Neural cell (in vitro differentiated cells): ENCODE results near the gene SPEG.

ENCODE experiments used
- CTCF ChIP-seq: fragments of 450-650 bp; IDR thresholded peaks from 2 replicates; pipeline ENCODE4 v1.5.1; 2014; ENCODE audit warnings: antibody characterized with exemption, mild to moderate bottlenecking, moderate library complexity; ENCODE audit not compliant: poor library complexity, severe bottlenecking
- EP300 ChIP-seq: fragments of 450-650 bp; conservative IDR thresholded peaks from 2 replicates; pipeline ENCODE4 v1.6.1; 2014; ENCODE audit warnings: antibody characterized with exemption, mild to moderate bottlenecking, moderate library complexity; ENCODE audit not compliant: poor library complexity, severe bottlenecking
- EZH2 ChIP-seq: fragments of 200-600, 300-800 bp; shearing (Covaris generic), sonication (generic); IDR thresholded peaks from 2 replicates; pipeline ENCODE4 v1.6.1; 2014; ENCODE audit warnings: antibody characterized with exemption, low read length, borderline replicate concordance, mild to moderate bottlenecking; ENCODE audit not compliant: insufficient read depth, poor library complexity, severe bottlenecking
- MXI1 ChIP-seq: fragments of 450-650 bp; conservative IDR thresholded peaks from 2 replicates; pipeline ENCODE4 v1.6.1; 2014; ENCODE audit warnings: antibody characterized with exemption, mild to moderate bottlenecking; ENCODE audit not compliant: poor library complexity, severe bottlenecking
- POLR2AphosphoS5 ChIP-seq: IDR thresholded peaks from 2 replicates; pipeline ENCODE4 v1.6.1; 2012
- RAD21 ChIP-seq: fragments of 450-650 bp; conservative IDR thresholded peaks from 2 replicates; pipeline ENCODE4 v1.6.1; 2014; ENCODE audit warnings: antibody characterized with exemption, mild to moderate bottlenecking, moderate library complexity
- REST ChIP-seq: IDR thresholded peaks from 2 replicates; pipeline ENCODE4 v1.6.1; 2012; ENCODE audit warnings: borderline replicate concordance
- TAF1 ChIP-seq: IDR thresholded peaks from 2 replicates; pipeline ENCODE4 v1.6.1; 2012; ENCODE audit warnings: low read depth

- TF ChIP-seq EZH2, result no peak
- no peak for TF ChIP-seq CTCF
- TF ChIP-seq POLR2AphosphoS5, result no peak
- TF ChIP-seq TAF1, result no peak
- no peak for TF ChIP-seq EP300
- no peak for TF ChIP-seq REST
- no peak for TF ChIP-seq MXI1
- TF ChIP-seq RAD21, result no peak
Observed at GRCh38 chr2:219508971-219509779, 74.5 kb downstream of the SPEG start.
